AG10803 (cell line): Measurements from ENCODE around the gene SLC2A8.

ENCODE experiments used
- DNase-seq: peaks from one replicate; pipeline ENCODE4 v3.0.0; 2010; ENCODE audit warnings: low read depth
- H3K4me3 ChIP-seq: 2 replicates; pipeline ENCODE4 v1.5.1; 2011; ENCODE audit warnings: mild to moderate bottlenecking, low read length, control low read depth
- CTCF ChIP-seq: conservative IDR thresholded peaks from 2 replicates; pipeline ENCODE4 v1.5.1; 2011; ENCODE audit warnings: mild to moderate bottlenecking, low read length, control low read depth, inconsistent platforms

The SLC2A8 gene

GRCh38 chr9:127422787-127423186 is 25.8 kb downstream of the SLC2A8 start:
- no peak for DNase-seq
- no peak for TF ChIP-seq CTCF
- peak overlapping the region; percentile 96 for H3K4me3 ChIP-seq

GRCh38 chr9:127423476-127423933 is 26.5 kb downstream of the SLC2A8 start:
- DNase-seq, result no peak
- no peak for TF ChIP-seq CTCF
- peak overlapping the region; percentile 96 for H3K4me3 ChIP-seq

GRCh38 chr9:127423934-127424675 is 27.1 kb downstream of the SLC2A8 start, which contains the start of gene ZNF79:
Gene ZNF79 (plus strand): TSS chr9:127424382. CDS start chr9:127424788, 406 bp downstream.
- DNase-seq, result peak; percentile 88
- H3K4me3 ChIP-seq, result peak within 1 kb of the TSS; percentile 96
- TF ChIP-seq CTCF, result no peak; the same call in 1 of the 2 replicates

GRCh38 chr9:127424676-127424999 is 27.7 kb downstream of the SLC2A8 start:
- DNase-seq, result no peak
- H3K4me3 ChIP-seq, result peak overlapping the region; percentile 96
- peak; percentile 7; the same call in 1 of the 2 replicates for TF ChIP-seq CTCF

- no peak overlapping the region for H3K4me3 ChIP-seq
- no peak for TF ChIP-seq CTCF
Observed at GRCh38 chr9:127426756-127427155, 29.8 kb downstream of the SLC2A8 start.

GRCh38 chr9:127428348-127428747 is 31.4 kb downstream of the SLC2A8 start:
- TF ChIP-seq CTCF, result no peak
- no peak for DNase-seq
- no peak overlapping the region for H3K4me3 ChIP-seq

More at GRCh38 chr9:127426756-127427155, 29.8 kb downstream of the SLC2A8 start:
- DNase-seq, result no peak

GRCh38 chr9:127430415-127430814 is 33.4 kb downstream of the SLC2A8 start:
- TF ChIP-seq CTCF, result no peak
- no peak for DNase-seq
- H3K4me3 ChIP-seq, result no peak overlapping the region
